Gastrocnemius medialis (tissue), 4 donors: Measurements from ENCODE around the gene MYO15A.

ENCODE experiments used
- CTCF ChIP-seq, 5 experiments: fragments of 450-650 bp in 3 of 5; fragments of 200-600 bp in 2 of 5; sonication (generic) in 2 of 5; IDR thresholded peaks in 4 of 5; conservative IDR thresholded peaks in 1 of 5; 1 replicate in 4 of 5; 2 replicates in 1 of 5; pipeline ENCODE4 v1.5.1; 2016 to 2019; ENCODE audit warnings: antibody characterized with exemption in 5 of 5, mild to moderate bottlenecking in 3 of 5, moderate library complexity in 3 of 5
- POLR2A ChIP-seq, 2 donors: fragments of 450-650 bp; IDR thresholded peaks; one replicate each; pipeline ENCODE4 v1.6.1; 2017; ENCODE audit warnings: antibody characterized with exemption in 2 of 2, mild to moderate bottlenecking in 2 of 2, moderate library complexity in 2 of 2

- TF ChIP-seq CTCF (IDR thresholded peaks at IDR 0.05 in 4 of 5, conservative IDR thresholded peaks at IDR 0.05 in 1 of 5) (no peak), POLR2A (IDR thresholded peaks at IDR 0.05) (no peak)
Observed at GRCh38 chr17:18182110-18182977, 73.8 kb downstream of the MYO15A start.
